CD4-positive, alpha-beta T cell (primary cell): ENCODE data around the gene LEF1. TPM values are rescaled to one million over a fixed set of nuclear protein-coding genes. Genes with fewer than 3 reads are reported as not detected.

Experiments used
- ATAC-seq: fragments of 200-7000 bp; cut with Tn5 transposase; one replicate; pipeline ENCODE4 v1.10.0; 2022; ENCODE audit warnings: mild to moderate bottlenecking; ENCODE audit not compliant: poor library complexity
- CTCF ChIA-PET: fragments of 350-600 bp; sonication (Branson Sonifier 250); formaldehyde crosslinking; loops from one replicate; lab custom pipeline; 2021; ENCODE audit warnings: antibody characterized with exemption, inconsistent platforms; lab: Charles Lee
- POLR2A ChIA-PET: fragments of 350-600 bp; sonication (Branson Sonifier 250); formaldehyde crosslinking; loops from one replicate; lab custom pipeline; 2021; ENCODE audit warnings: antibody characterized with exemption, inconsistent platforms; lab: Charles Lee
- DNase-seq, 14 experiments: peaks; one replicate each; pipeline ENCODE4 v3.0.0-alpha.2; 2013 to 2020; ENCODE audit warnings: mixed read lengths in 2 of 14
- H3K27ac ChIP-seq, 2 donors: one replicate each; pipeline versions ENCODE4 v1.5.1 to v1.7.0; 2013; ENCODE audit warnings: low read length in 2 of 2, low read depth in 1 of 2, mild to moderate bottlenecking in 1 of 2
- H3K27me3 ChIP-seq, 2 experiments: 1 replicate in 1 of 2; 2 replicates in 1 of 2; pipeline versions ENCODE4 v1.6.1 to v1.7.0; 2013; ENCODE audit warnings: low read length in 2 of 2, control low read depth in 1 of 2, mild to moderate bottlenecking in 1 of 2, moderate library complexity in 1 of 2; ENCODE audit not compliant: insufficient read depth in 2 of 2, control insufficient read depth in 1 of 2
- H3K36me3 ChIP-seq: one replicate; pipeline ENCODE4 v1.6.1; 2013; ENCODE audit warnings: low read length, control low read depth; ENCODE audit not compliant: insufficient read depth
- H3K4me1 ChIP-seq: one replicate; pipeline ENCODE4 v1.6.1; 2013; ENCODE audit warnings: low read length, control low read depth; ENCODE audit not compliant: insufficient read depth
- H3K4me3 ChIP-seq: one replicate; pipeline ENCODE4 v1.5.1; 2013; ENCODE audit warnings: mild to moderate bottlenecking, low read length, moderate library complexity
- H3K9me3 ChIP-seq, 2 experiments: 1 replicate in 1 of 2; 2 replicates in 1 of 2; pipeline versions ENCODE4 v1.6.1 to v1.7.0; 2013; ENCODE audit warnings: low read length in 2 of 2, mild to moderate bottlenecking in 2 of 2, control low read depth in 1 of 2, moderate library complexity in 1 of 2; ENCODE audit not compliant: control insufficient read depth in 1 of 2, insufficient read depth in 1 of 2
- H3K27ac Mint-ChIP-seq: one replicate; pipeline ENCODE4 v1.8.0; 2020; ENCODE audit warnings: mixed read lengths
- H3K27me3 Mint-ChIP-seq: one replicate; pipeline ENCODE4 v1.8.0; 2021; ENCODE audit warnings: mixed read lengths
- H3K36me3 Mint-ChIP-seq: one replicate; pipeline ENCODE4 v1.8.0; 2021; ENCODE audit warnings: low read depth, mixed read lengths
- H3K4me1 Mint-ChIP-seq: one replicate; pipeline ENCODE4 v1.8.0; 2021; ENCODE audit warnings: low read depth, mixed read lengths
- H3K4me3 Mint-ChIP-seq: one replicate; pipeline ENCODE4 v1.8.0; 2020; ENCODE audit warnings: mild to moderate bottlenecking, mixed read lengths
- H3K9me3 Mint-ChIP-seq: one replicate; pipeline ENCODE4 v1.8.0; 2020; ENCODE audit warnings: mixed read lengths
- CTCF ChIP-seq: fragments of 200-600 bp; IDR thresholded peaks from one replicate; pipeline ENCODE4 v1.8.0; 2022; ENCODE audit warnings: antibody characterized with exemption, mild to moderate bottlenecking
- intact Hi-C, 2 experiments: fragments of 100-400 bp; cut with DNase I in 1 of 2; cut with micrococcal nuclease in 1 of 2; formaldehyde crosslinking; loops; one replicate each; pipeline versions ENCODE4 v1.15.1 to v1.9.0; 2023 to 2025; cut with DNase I, micrococcal nuclease
- total RNA-seq, 174 experiments: library from RNA in 2 of 174; stranded (reverse) in 2 of 174; gene quantifications; one replicate each; pipeline ENCODE4 v1.2.3 and lab custom pipeline; 2021 to 2026

Gene LEF1
- total RNA-seq, 2 experiments from 2014 or later: 409 to 438 TPM

- ChIA-PET CTCF (interaction anchor here (3.0 kb wide), 1 partner anchor 19 kb away, joined by 16 read pairs; no protein-coding TSS in a partner anchor), POLR2A (interaction anchor here (1.1 to 3.5 kb wide), 6 partner anchors 10 to 119 kb away, joined by 3 to 15 read pairs (median 6); partner anchors contain the start of gene LEF1)
- Histone ChIP-seq H3K9me3 (no peaks in the 10 kb centered on the region), H3K4me1 (peaks cover 57% of the 10 kb centered on the region), H3K27ac (peak overlapping the region; percentile 56 to 61), H3K27me3 (no peaks in the 10 kb centered on the region), H3K36me3 (peaks cover 71% of the 10 kb centered on the region), H3K4me3 (peak overlapping the region; percentile 36)
- Mint-ChIP-seq H3K4me3 (peak overlapping the region; percentile 87), H3K36me3 (peaks cover 93% of the 10 kb centered on the region), H3K27me3 (no peaks in the 10 kb centered on the region), H3K9me3 (no peaks in the 10 kb centered on the region), H3K27ac (peak overlapping the region; percentile 93), H3K4me1 (peaks cover 88% of the 10 kb centered on the region)
- peak in 5 of 14 experiments; percentile 49 to 71 (median 65) for DNase-seq
- intact Hi-C loops: loop anchor here in 1 of 2 experiments (1.0 to 2.0 kb wide), 2 partner anchors 19 to 21 kb away; no protein-coding TSS in a partner anchor
- TF ChIP-seq CTCF: no peak
- ATAC-seq: peak; percentile 29
These were observed 119.3 kb downstream of the LEF1 start for GRCh38 chr4:108049406-108049805.

GRCh38 chr4:108048997-108049396 lies 119.7 kb downstream of the LEF1 start:
- H3K36me3 Mint-ChIP-seq: peaks cover 89% of the 10 kb centered on the region
- no peaks in the 10 kb centered on the region for H3K27me3 Mint-ChIP-seq
- H3K4me1 ChIP-seq: peaks cover 53% of the 10 kb centered on the region
- peak overlapping the region; percentile 56 to 61 for H3K27ac ChIP-seq
- H3K27ac Mint-ChIP-seq: peak overlapping the region; percentile 93
- ChIA-PET POLR2A (interaction anchor here (1.1 to 3.5 kb wide), 5 partner anchors 11 to 120 kb away, joined by 3 to 15 read pairs (median 6); partner anchors contain the start of gene LEF1), CTCF (interaction anchor here (3.0 kb wide), 1 partner anchor 18 kb away, joined by 16 read pairs; no protein-coding TSS in a partner anchor)
- intact Hi-C loops: loop anchor here in 1 of 2 experiments (1.0 to 2.0 kb wide), 2 partner anchors 19 to 22 kb away; no protein-coding TSS in a partner anchor
- peaks cover 88% of the 10 kb centered on the region for H3K4me1 Mint-ChIP-seq
- ATAC-seq (no peak), DNase-seq (no peak)
- no peaks in the 10 kb centered on the region for H3K9me3 ChIP-seq
- H3K36me3 ChIP-seq: peaks cover 67% of the 10 kb centered on the region
- no peak for TF ChIP-seq CTCF
- peak overlapping the region; percentile 87 for H3K4me3 Mint-ChIP-seq
- no peaks in the 10 kb centered on the region for H3K9me3 Mint-ChIP-seq
- peak overlapping the region; percentile 36 for H3K4me3 ChIP-seq
- no peaks in the 10 kb centered on the region for H3K27me3 ChIP-seq

- Histone ChIP-seq H3K27ac (no peak overlapping the region), H3K4me1 (peaks cover 51% of the 10 kb centered on the region), H3K9me3 (no peaks in the 10 kb centered on the region), H3K27me3 (no peaks in the 10 kb centered on the region), H3K4me3 (no peak overlapping the region), H3K36me3 (peaks cover 59% of the 10 kb centered on the region)
- ATAC-seq (no peak), DNase-seq (no peak)
- Mint-ChIP-seq H3K4me3 (no peak overlapping the region), H3K9me3 (no peaks in the 10 kb centered on the region), H3K4me1 (peaks cover 88% of the 10 kb centered on the region), H3K36me3 (peaks cover 81% of the 10 kb centered on the region), H3K27me3 (no peaks in the 10 kb centered on the region), H3K27ac (peak overlapping the region; percentile 93)
- no peak for TF ChIP-seq CTCF
- intact Hi-C loops: loop anchor here in 1 of 2 experiments (2.0 kb wide), 1 partner anchor 23 kb away; no protein-coding TSS in a partner anchor
- ChIA-PET POLR2A (interaction anchor here (0.7 to 3.5 kb wide), 2 partner anchors 11 to 75 kb away, joined by 3 to 15 read pairs; no protein-coding TSS in a partner anchor), CTCF (interaction anchor here (0.7 to 3.0 kb wide), 2 partner anchors 18 to 19 kb away, joined by 3 to 16 read pairs; no protein-coding TSS in a partner anchor)
These were observed 120.6 kb downstream of the LEF1 start for GRCh38 chr4:108048157-108048556.
